OCI-LY3 (cell line): ENCODE measurements around the gene IGFBPL1.

Source experiments
- CTCF ChIP-seq: fragments of 200-600, 300-600 bp; sonication (generic); IDR thresholded peaks from 2 replicates; pipeline ENCODE4 v1.5.1; 2014; ENCODE audit warnings: antibody characterized with exemption, low read length, low read depth
- EZH2phosphoT487 ChIP-seq: fragments of 200-600 bp; shearing (Covaris generic); IDR thresholded peaks from 2 replicates; pipeline ENCODE4 v1.6.1; 2018; ENCODE audit warnings: antibody characterized with exemption, mixed run types, low read depth

GRCh38 chr9:38431116-38431515 lies 6.9 kb upstream of the IGFBPL1 start:
- TF ChIP-seq CTCF, result no peak
- TF ChIP-seq EZH2phosphoT487, result no peak
